GM23248 (cell line): ENCODE results near the gene PLEKHG4.

Source experiments
- EZH2 ChIP-seq: fragments of 200-600 bp; sonication (generic); IDR thresholded peaks from 2 replicates; pipeline ENCODE4 v1.6.1; 2018; ENCODE audit warnings: antibody characterized with exemption, mild to moderate bottlenecking; ENCODE audit not compliant: insufficient read depth, poor library complexity, severe bottlenecking
- EZH2phosphoT487 ChIP-seq: fragments of 200-600 bp; sonication (generic); IDR thresholded peaks from 2 replicates; pipeline ENCODE4 v1.6.1; 2018; ENCODE audit warnings: antibody characterized with exemption, moderate library complexity, mild to moderate bottlenecking, low read depth; ENCODE audit not compliant: insufficient read depth

- TF ChIP-seq EZH2 (no peak), EZH2phosphoT487 (no peak)
Observed at GRCh38 chr16:67252609-67253497, 26.5 kb upstream of the PLEKHG4 start.
